SK-N-MC (cell line): ENCODE data around the gene RUSF1.

ENCODE experiments used
- DNase-seq: peaks from one replicate; pipeline ENCODE4 v3.0.0-alpha.2; 2011; ENCODE audit warnings: low read depth, low spot score
- H3K27ac ChIP-seq: fragments of 200-600 bp; sonication (generic); 2 replicates; pipeline ENCODE4 v1.5.1; 2016; ENCODE audit warnings: mixed run types
- H3K36me3 ChIP-seq: fragments of 200-600 bp; sonication (generic); 2 replicates; pipeline ENCODE4 v1.6.1; 2017; ENCODE audit warnings: antibody characterized with exemption, low read length, mixed read lengths; ENCODE audit not compliant: insufficient read depth
- H3K4me3 ChIP-seq: fragments of 200-600 bp; sonication (generic); 2 replicates; pipeline ENCODE4 v1.5.1; 2016
- H3K9ac ChIP-seq: fragments of 200-600 bp; sonication (generic); 2 replicates; pipeline ENCODE4 v1.8.0; 2017; ENCODE audit warnings: mixed run types, mixed read lengths; ENCODE audit not compliant: insufficient read length
- H3K9me3 ChIP-seq: fragments of 200-600 bp; sonication (generic); 2 replicates; pipeline ENCODE4 v1.6.1; 2017; ENCODE audit warnings: low read depth, mild to moderate bottlenecking, antibody characterized with exemption, low read length, moderate library complexity, mixed read lengths
- EZH2 ChIP-seq: fragments of 200-600 bp; sonication (generic); IDR thresholded peaks from one replicate; pipeline ENCODE4 v1.6.1; 2017; ENCODE audit warnings: antibody characterized with exemption
- FOXP2 ChIP-seq: optimal IDR thresholded peaks from 2 replicates; pipeline ENCODE3; 2011; ENCODE audit warnings: mild to moderate bottlenecking, moderate library complexity; ENCODE audit not compliant: insufficient read depth; ENCODE audit errors: extremely low read length, control extremely low read depth
- POLR2AphosphoS5 ChIP-seq: IDR thresholded peaks from 2 replicates; pipeline ENCODE4 v1.6.1; 2012; ENCODE audit warnings: mild to moderate bottlenecking, low read depth, low read length, borderline replicate concordance

The RUSF1 gene

DNA sequence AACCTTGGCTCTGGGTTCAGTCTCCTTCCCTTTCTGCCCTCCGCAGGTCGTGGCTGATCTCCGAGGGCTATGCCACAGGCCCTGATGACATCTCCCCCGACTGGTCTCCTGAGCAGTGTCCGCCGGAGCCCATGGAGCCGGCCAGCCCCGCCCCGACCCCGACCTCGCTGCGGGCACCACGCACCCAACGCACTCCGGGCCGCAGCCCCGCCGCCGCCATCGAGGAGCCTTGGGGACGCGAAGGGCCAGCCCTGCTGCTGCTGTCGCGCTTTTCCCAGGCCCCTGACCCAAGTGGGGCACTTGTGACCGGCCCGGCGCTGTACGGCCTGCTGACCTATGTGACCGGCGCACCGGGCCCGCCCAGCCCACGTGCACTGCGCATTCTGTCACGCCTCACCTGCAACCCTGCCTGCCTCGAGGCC, 43.8 kb downstream of the RUSF1 start:
- no peak for DNase-seq
- Histone ChIP-seq H3K4me3 (no peak overlapping the region), H3K27ac (no peak overlapping the region), H3K9ac (no peak overlapping the region), H3K36me3 (no peaks in the 10 kb centered on the region), H3K9me3 (no peaks in the 10 kb centered on the region)
- TF ChIP-seq POLR2AphosphoS5 (no peak), FOXP2 (no peak), EZH2 (no peak)

DNA sequence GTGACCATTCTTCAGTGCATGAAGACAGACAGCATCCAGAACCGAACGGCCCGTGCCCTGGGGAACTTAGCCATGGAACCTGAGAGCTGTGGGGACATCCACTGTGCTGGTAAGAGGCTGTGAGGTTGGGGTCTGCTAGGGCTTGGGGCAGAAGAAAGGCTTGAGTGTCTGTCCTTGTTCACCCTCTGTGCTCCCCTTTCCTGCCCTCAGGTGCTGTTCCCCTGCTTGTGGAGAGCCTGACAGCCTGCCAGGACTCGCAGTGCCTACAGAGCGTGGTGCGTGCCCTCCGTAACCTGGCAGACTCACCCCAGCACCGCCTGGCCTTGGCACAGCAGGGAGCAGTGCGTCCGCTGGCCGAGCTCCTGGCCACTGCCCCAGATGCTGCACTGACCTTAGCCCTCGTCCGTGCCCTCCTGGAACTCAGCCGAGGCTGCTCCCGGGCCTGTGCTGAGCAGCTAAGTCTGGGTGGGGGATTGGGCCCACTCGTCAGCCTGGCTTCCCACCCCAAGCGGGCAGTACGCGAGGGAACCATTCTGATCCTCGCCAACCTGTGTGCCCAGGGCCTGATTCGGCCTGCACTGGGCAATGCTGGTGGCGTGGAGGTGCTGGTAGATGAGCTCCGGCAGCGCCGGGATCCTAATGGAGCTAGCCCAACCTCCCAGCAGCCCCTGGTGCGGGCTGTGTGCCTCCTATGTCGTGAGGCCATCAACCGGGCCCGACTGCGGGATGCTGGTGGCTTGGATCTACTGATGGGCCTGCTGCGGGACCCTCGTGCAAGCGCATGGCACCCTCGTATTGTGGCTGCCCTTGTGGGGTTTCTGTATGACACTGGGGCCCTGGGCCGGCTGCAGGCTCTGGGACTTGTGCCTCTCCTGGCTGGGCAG, 46.0 kb downstream of the RUSF1 start:
- Histone ChIP-seq H3K9ac (no peak overlapping the region), H3K27ac (no peak overlapping the region), H3K36me3 (0 out of 2 replicates have a peak, but pooled peaks cover 3% of the 10 kb centered on the region), H3K9me3 (no peaks in the 10 kb centered on the region), H3K4me3 (no peak overlapping the region)
- no peak for DNase-seq
- no peak for TF ChIP-seq FOXP2
- no peak for TF ChIP-seq EZH2
- no peak for TF ChIP-seq POLR2AphosphoS5

DNA sequence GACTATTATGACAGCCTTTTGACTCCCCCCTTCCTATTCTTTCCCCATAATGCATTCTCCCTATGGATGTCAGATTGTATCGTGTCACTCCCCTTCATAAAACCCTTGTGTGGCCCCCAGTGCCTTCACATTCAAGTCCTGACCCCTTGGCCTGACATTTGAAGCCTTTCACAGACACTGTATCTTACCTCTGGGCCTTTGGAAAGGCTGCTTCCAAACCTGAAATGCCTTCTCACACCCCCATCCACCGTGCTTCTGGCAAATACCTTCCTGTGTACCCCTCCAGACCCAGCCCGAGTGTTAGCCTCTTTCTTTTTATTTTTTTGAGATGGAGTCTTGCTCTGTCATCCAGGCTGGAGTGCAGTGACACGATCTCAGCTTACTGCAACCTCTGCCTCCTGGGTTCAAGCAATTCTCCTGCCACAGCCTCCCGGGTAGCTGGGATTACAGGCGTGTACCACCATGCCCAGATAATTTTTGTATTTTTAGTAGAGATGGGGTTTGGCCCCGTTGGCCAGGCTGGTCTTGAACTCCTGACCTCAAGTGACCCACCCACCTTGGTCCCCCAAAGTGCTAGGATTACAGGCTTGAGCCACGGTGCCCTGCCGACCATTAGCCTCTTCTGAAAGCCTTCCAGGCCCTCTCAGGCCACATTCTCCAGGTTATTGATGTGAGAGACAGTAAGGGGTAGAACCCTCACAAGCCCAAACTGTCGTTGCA, 46.8 kb downstream of the RUSF1 start:
- no peak overlapping the region for H3K9ac ChIP-seq
- no peak overlapping the region for H3K4me3 ChIP-seq
- no peaks in the 10 kb centered on the region for H3K9me3 ChIP-seq
- no peak overlapping the region for H3K27ac ChIP-seq
- 0 out of 2 replicates have a peak, but pooled peaks cover 3% of the 10 kb centered on the region for H3K36me3 ChIP-seq
- TF ChIP-seq FOXP2 = no peak
- TF ChIP-seq EZH2 = no peak
- TF ChIP-seq POLR2AphosphoS5 = no peak
- DNase-seq = no peak

GRCh38 chr16:31460582-31461002, 47.6 kb downstream of the RUSF1 start:
- TF ChIP-seq FOXP2 (no peak), POLR2AphosphoS5 (no peak), EZH2 (no peak)
- H3K9me3 ChIP-seq = no peaks in the 10 kb centered on the region
- no peak overlapping the region for H3K9ac ChIP-seq
- 0 out of 2 replicates have a peak, but pooled peaks cover 3% of the 10 kb centered on the region for H3K36me3 ChIP-seq
- DNase-seq = no peak
- H3K4me3 ChIP-seq = peak overlapping the region; percentile 97
- 0 out of 2 replicates have a peak overlapping the region, but pooled peaks have one; percentile 43 for H3K27ac ChIP-seq

DNA sequence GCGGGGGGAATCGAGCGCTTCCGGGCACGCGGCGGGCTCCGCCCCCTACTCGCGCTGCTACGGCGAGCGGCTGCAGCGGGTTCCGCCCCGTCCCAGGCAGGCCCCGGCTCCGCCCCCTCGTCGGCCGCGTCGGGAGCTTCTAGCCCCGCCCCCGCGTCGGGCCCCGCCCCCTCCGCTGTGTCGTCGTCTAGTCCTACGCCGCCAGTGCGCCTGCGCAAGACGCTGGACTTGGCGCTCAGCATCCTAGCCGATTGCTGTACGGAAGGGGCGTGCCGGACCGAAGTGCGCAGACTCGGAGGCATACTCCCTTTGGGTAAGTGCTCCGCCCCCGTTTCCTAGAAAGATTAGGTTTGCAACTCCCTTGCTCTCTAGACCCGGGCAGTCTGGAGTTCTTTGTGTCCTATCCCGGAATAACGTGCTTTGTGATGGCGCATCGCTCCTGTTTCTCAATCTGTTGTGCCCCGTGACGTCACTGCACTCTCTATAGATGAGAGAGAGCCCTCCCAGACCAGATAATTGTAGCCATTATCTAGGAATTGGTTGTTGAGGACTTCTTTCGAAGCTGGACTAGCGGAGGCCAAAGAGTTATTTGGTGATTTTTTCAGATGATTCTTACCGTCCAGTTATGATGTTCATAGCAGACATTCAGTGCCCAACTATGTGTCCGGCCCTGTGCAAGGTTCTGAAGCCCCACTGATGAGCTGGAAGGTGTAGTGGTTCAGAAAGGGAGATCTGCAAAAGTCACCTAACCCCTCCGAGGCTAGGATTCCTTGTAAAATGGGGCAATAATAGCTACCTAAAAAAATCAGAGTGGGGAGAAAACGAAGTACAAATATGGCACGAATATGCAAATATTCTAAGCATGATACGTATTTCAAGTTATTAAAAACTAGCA, 48.3 kb downstream of the RUSF1 start:
- peak overlapping the region; percentile 97 for H3K4me3 ChIP-seq
- TF ChIP-seq FOXP2 (peak; percentile 6), EZH2 (no peak), POLR2AphosphoS5 (peak; percentile 44; the same call in 1 of the 2 replicates)
- H3K27ac ChIP-seq = peak overlapping the region; percentile 98
- H3K9ac ChIP-seq = peak overlapping the region; percentile 96
- H3K36me3 ChIP-seq = 0 out of 2 replicates have a peak, but pooled peaks cover 3% of the 10 kb centered on the region
- no peaks in the 10 kb centered on the region for H3K9me3 ChIP-seq
- peak; percentile 95 for DNase-seq

- TF ChIP-seq EZH2 = no peak
- peak; percentile 78 for TF ChIP-seq POLR2AphosphoS5
- TF ChIP-seq FOXP2 = peak; percentile 76
- peak; percentile 85 for DNase-seq
- Histone ChIP-seq H3K9ac (peak within 1 kb of the TSS; percentile 96), H3K36me3 (0 out of 2 replicates have a peak, but pooled peaks cover 3% of the 10 kb centered on the region), H3K4me3 (peak within 1 kb of the TSS; percentile 97), H3K27ac (peak within 1 kb of the TSS; percentile 98), H3K9me3 (no peaks in the 10 kb centered on the region)
These were observed 49.1 kb downstream of the RUSF1 start, which contains the start of gene ARMC5 for GRCh38 chr16:31458844-31459686. Gene ARMC5, plus strand, starts transcription at chr16:31459501. Its CDS starts 24 bp downstream, at chr16:31459525.

DNA sequence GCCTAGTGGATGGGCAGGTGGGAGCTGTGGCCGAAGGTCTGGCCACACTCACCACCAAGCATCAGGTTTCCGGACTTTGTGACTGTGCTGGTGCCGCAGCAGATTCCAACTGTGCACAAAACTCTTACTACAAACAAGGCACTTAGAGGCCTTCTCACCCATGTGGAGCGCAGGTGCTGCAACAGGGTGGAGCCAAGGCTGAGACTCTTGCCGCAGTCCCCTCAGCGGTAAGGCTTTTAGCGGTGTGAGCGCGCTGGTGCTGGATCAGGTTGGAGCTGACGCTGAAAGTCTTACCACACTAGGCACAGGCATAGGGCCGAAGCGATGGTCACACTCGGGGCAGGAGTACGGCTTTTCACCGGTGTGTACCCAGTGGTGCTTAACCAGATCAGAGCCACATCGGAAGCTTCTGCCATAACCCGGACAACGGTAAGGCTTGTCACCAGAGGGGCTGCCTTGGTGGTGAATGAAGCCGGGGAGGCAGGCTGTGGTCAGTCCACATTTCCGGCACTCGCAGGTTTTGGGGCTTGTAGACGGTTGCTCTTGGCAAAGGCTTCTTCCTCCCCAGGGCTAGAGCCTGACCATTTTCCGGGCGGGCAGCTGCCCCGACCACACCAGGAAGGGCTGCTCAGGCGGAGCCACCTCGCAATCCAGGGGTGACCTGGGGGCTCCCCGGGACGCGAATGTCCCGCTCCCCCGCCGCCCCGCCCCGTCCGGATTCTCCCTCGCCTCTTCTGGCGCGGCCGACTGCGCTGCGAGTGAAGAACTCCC, 49.9 kb downstream of the RUSF1 start:
- Histone ChIP-seq H3K4me3 (peak overlapping the region; percentile 97), H3K9me3 (no peaks in the 10 kb centered on the region), H3K36me3 (0 out of 2 replicates have a peak, but pooled peaks cover 3% of the 10 kb centered on the region), H3K27ac (peak overlapping the region; percentile 98), H3K9ac (peak overlapping the region; percentile 96)
- no peak for DNase-seq
- TF ChIP-seq POLR2AphosphoS5 (no peak), EZH2 (no peak), FOXP2 (no peak)
